Lower lobe of right lung (tissue), 2 donors: ENCODE data around the gene ERBIN. TPM values are rescaled to one million over a fixed set of nuclear protein-coding genes. Genes with fewer than 3 reads are reported as not detected.

ENCODE experiments used
- ATAC-seq, 2 donors: fragments of 200-7000 bp; cut with Tn5 transposase; one replicate each; pipeline ENCODE4 v1.9.1; 2020 to 2022; ENCODE audit warnings: mild to moderate bottlenecking in 2 of 2, moderate library complexity in 2 of 2
- DNase-seq: peaks from one replicate; pipeline ENCODE4 v3.0.0-alpha.2; 2020
- H3K27ac ChIP-seq: fragments of 200-600 bp; one replicate; pipeline ENCODE4 v1.8.0; 2022
- H3K27me3 ChIP-seq: fragments of 200-600 bp; one replicate; pipeline ENCODE4 v1.8.0; 2022; ENCODE audit warnings: low read depth
- H3K36me3 ChIP-seq: fragments of 200-600 bp; one replicate; pipeline ENCODE4 v1.8.0; 2022; ENCODE audit warnings: mild to moderate bottlenecking
- H3K4me1 ChIP-seq: fragments of 200-600 bp; one replicate; pipeline ENCODE4 v1.8.0; 2022
- H3K4me3 ChIP-seq: fragments of 200-600 bp; one replicate; pipeline ENCODE4 v1.8.0; 2022; ENCODE audit warnings: mild to moderate bottlenecking
- H3K9me3 ChIP-seq: fragments of 200-600 bp; one replicate; pipeline ENCODE4 v1.8.0; 2022
- intact Hi-C: fragments of 100-400 bp; cut with DNase I; formaldehyde crosslinking; loops from one replicate; pipeline ENCODE4 v1.11.0; 2022
- total RNA-seq: library from RNA; stranded (reverse); fragmentation: NEBNext Ultra II Directional; extraction: Animal tissue kit (Norgen Biotek cat#: 25700); gene quantifications from one replicate; pipeline ENCODE4 v1.2.1, GENCODE V29; 2021
- TF ChIP-seq, protein P1 (sequence below): fragments of 200-600 bp; IDR thresholded peaks from one replicate; pipeline ENCODE4 v1.8.0; 2022; ENCODE audit warnings: antibody characterized with exemption, mild to moderate bottlenecking
- donor health status: DM: no; HTN: yes; CAD: no; lungs with severe emphysema.

ERBIN gene
- total RNA-seq, 1 donor from 2014 or later = 68.2 TPM

DNA sequence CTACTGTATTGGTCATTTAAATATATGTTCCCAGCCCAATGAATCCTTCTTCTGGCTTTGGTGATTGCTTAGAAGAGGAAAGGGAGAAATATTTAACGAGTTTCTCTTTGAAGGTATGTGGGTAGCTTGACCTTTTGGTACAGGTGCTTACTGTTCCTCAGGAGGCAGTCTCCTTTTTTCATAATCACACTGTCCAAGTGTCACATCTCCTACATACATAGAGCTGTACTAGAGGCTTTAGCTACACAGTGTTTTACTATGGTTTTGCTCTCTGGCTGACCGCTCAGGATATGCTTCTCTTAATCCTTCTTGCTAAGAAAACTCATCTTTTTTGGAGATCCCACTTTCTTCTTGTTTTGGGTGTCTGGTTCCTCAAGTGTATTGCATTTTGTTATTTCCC, 6.9 kb downstream of the ERBIN start:
- DNase-seq = no peak
- no peak for ATAC-seq
- intact Hi-C loops = no loop called here
- H3K27me3 ChIP-seq = no peaks in the 10 kb centered on the region
- H3K27ac ChIP-seq = no peak overlapping the region
- H3K36me3 ChIP-seq = no peaks in the 10 kb centered on the region
- no peaks in the 10 kb centered on the region for H3K9me3 ChIP-seq
- TF ChIP-seq, protein P1, sequence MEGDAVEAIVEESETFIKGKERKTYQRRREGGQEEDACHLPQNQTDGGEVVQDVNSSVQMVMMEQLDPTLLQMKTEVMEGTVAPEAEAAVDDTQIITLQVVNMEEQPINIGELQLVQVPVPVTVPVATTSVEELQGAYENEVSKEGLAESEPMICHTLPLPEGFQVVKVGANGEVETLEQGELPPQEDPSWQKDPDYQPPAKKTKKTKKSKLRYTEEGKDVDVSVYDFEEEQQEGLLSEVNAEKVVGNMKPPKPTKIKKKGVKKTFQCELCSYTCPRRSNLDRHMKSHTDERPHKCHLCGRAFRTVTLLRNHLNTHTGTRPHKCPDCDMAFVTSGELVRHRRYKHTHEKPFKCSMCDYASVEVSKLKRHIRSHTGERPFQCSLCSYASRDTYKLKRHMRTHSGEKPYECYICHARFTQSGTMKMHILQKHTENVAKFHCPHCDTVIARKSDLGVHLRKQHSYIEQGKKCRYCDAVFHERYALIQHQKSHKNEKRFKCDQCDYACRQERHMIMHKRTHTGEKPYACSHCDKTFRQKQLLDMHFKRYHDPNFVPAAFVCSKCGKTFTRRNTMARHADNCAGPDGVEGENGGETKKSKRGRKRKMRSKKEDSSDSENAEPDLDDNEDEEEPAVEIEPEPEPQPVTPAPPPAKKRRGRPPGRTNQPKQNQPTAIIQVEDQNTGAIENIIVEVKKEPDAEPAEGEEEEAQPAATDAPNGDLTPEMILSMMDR = no peak
- no peak overlapping the region for H3K4me3 ChIP-seq
- H3K4me1 ChIP-seq = peaks cover 52% of the 10 kb centered on the region

DNA sequence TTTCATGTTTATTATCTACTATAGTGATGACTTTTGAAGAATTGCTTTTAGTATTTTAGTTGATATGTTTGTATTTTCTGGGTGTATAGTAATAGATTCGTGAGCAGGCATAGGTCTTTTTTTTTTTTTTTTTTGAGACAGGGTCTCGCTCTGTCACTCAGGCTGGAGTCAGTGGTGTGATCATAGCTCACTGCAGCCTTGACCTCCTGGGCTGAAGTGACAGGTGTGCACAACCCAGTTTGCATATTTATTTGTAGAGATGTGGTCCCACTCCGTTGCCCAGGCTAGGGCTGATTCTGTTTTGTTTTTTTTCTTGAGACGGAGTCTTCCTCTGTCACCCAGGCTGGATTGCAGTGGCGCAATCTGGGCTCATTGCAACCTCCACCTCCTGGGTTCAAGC, 11.9 kb downstream of the ERBIN start:
- no peaks in the 10 kb centered on the region for H3K27me3 ChIP-seq
- no peak for ATAC-seq

GRCh38 chr5:65943771-65944170, 17.4 kb downstream of the ERBIN start:
- intact Hi-C loops = no loop called here
- no peaks in the 10 kb centered on the region for H3K36me3 ChIP-seq
- H3K4me3 ChIP-seq = no peak overlapping the region
- DNase-seq = no peak
- no peaks in the 10 kb centered on the region for H3K9me3 ChIP-seq
- H3K27ac ChIP-seq = no peak overlapping the region
- ATAC-seq = no peak
- H3K27me3 ChIP-seq = no peaks in the 10 kb centered on the region
- H3K4me1 ChIP-seq = no peaks in the 10 kb centered on the region
- TF ChIP-seq, protein P1 = no peak

More for the DNA sequence above, 11.9 kb downstream of the ERBIN start:
- DNase-seq = no peak
- TF ChIP-seq, protein P1 = no peak
- Histone ChIP-seq H3K36me3 (no peaks in the 10 kb centered on the region), H3K4me3 (no peak overlapping the region), H3K4me1 (peaks cover 21% of the 10 kb centered on the region), H3K9me3 (no peaks in the 10 kb centered on the region), H3K27ac (no peak overlapping the region)
- intact Hi-C loops = no loop called here

DNA sequence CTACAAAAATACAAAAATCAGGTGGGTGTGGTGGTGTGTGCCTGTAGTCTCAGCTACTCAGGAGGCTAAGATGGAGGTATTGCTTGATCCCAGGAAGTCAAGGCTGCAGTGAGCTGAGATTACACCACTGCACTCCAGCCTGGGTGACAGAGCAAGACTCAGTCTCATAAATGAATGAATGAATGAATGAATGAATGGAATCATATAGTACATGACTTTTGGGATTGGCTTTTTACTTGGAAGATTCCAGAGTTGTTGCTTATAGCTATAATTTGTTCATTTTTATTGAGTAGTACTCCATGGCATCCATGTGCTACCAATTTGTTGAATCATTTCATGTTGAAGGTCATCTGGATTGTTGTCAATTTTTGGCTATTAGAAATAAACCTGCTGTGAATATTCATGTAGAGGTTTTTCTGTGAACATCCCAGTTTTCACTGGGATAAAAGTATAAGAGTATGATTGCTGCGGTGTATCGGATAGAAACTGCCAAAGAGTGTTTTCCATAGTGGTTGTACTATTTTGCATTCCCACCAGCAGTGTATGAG, 19.9 kb downstream of the ERBIN start:
- H3K9me3 ChIP-seq = no peaks in the 10 kb centered on the region
- TF ChIP-seq, protein P1 = no peak
- H3K36me3 ChIP-seq = no peaks in the 10 kb centered on the region
- ATAC-seq (no peak), DNase-seq (no peak)
- no peaks in the 10 kb centered on the region for H3K27me3 ChIP-seq
- H3K4me3 ChIP-seq = no peak overlapping the region
- no peaks in the 10 kb centered on the region for H3K4me1 ChIP-seq
- intact Hi-C loops = no loop called here
- H3K27ac ChIP-seq = no peak overlapping the region

- DNase-seq (no peak), ATAC-seq (no peak)
- Histone ChIP-seq H3K27me3 (no peaks in the 10 kb centered on the region), H3K27ac (no peak overlapping the region), H3K4me3 (no peak overlapping the region), H3K36me3 (no peaks in the 10 kb centered on the region), H3K9me3 (no peaks in the 10 kb centered on the region), H3K4me1 (peaks cover 11% of the 10 kb centered on the region)
- TF ChIP-seq, protein P1 = no peak
- intact Hi-C loops = no loop called here
These were observed 21.9 kb downstream of the ERBIN start for GRCh38 chr5:65948115-65948747.
